Lung (tissue), 12 donors: ENCODE results near the gene CPED1. TPM values are rescaled to one million over a fixed set of nuclear protein-coding genes. Genes with fewer than 3 reads are reported as not detected.

Experiments used
- ATAC-seq: fragments of 200-7000 bp; cut with Tn5 transposase; one replicate; pipeline ENCODE4 v1.9.1; 2020; ENCODE audit warnings: moderate number of reproducible peaks; ENCODE audit not compliant: insufficient read depth, low FRiP score
- DNase-seq, 3 donors: peaks; one replicate each; pipeline ENCODE4 v3.0.0-alpha.2; 2013 to 2017
- H3K27ac ChIP-seq, 2 donors: one replicate each; pipeline ENCODE4 v1.5.1; 2013; ENCODE audit warnings: mild to moderate bottlenecking in 2 of 2, moderate library complexity in 2 of 2, control low read depth in 1 of 2, inconsistent platforms in 1 of 2, low read depth in 1 of 2, low read length in 1 of 2
- H3K27me3 ChIP-seq, 3 donors: one replicate each; pipeline ENCODE4 v1.5.1; 2013; ENCODE audit warnings: low read length in 2 of 3; ENCODE audit not compliant: control insufficient read depth in 3 of 3, insufficient read depth in 3 of 3
- H3K36me3 ChIP-seq, 4 donors: one replicate each; pipeline ENCODE4 v1.5.1; 2013; ENCODE audit warnings: low read length in 4 of 4, mild to moderate bottlenecking in 1 of 4, moderate library complexity in 1 of 4; ENCODE audit not compliant: control insufficient read depth in 4 of 4, insufficient read depth in 4 of 4
- H3K4me1 ChIP-seq, 5 donors: one replicate each; pipeline ENCODE4 v1.5.1; 2013; ENCODE audit warnings: low read length in 5 of 5, mild to moderate bottlenecking in 2 of 5, moderate library complexity in 1 of 5; ENCODE audit not compliant: control insufficient read depth in 5 of 5, insufficient read depth in 5 of 5
- H3K4me3 ChIP-seq: one replicate; pipeline ENCODE4 v1.5.1; 2013; ENCODE audit warnings: mild to moderate bottlenecking, control low read depth, moderate library complexity
- H3K9ac ChIP-seq, 2 donors: one replicate each; pipeline ENCODE4 v1.5.1; 2013; ENCODE audit warnings: low read length in 2 of 2, control low read depth in 1 of 2; ENCODE audit not compliant: insufficient read depth in 1 of 2
- H3K9me3 ChIP-seq, 4 donors: one replicate each; pipeline ENCODE4 v1.5.1; 2013; ENCODE audit warnings: low read length in 3 of 4, mild to moderate bottlenecking in 1 of 4, moderate library complexity in 1 of 4; ENCODE audit not compliant: control insufficient read depth in 4 of 4, insufficient read depth in 3 of 4
- CTCF ChIP-seq: IDR thresholded peaks from 2 replicates; pipeline ENCODE4 v1.5.1; 2012; ENCODE audit warnings: mild to moderate bottlenecking; ENCODE audit errors: control extremely low read depth, extremely low read depth
- WGBS, 2 donors: extraction: QIAGEN DNeasy Blood & Tissue Kit; methylation state at CpG; one replicate each; pipeline ENCODE4 v1.1.7; 2013; 5-methylcytosine and 5-hydroxymethylcytosine counted together
- polyA plus RNA-seq, 2 donors: library from polyadenylated mRNA; stranded (reverse); fragments of 200-250 nt; gene quantifications; one replicate each; pipeline ENCODE4 v1.2.1, GENCODE V29; 2013
- total RNA-seq, 2 donors: library from RNA; depleted of rRNA in 1 of 2; stranded (reverse); fragments of >200 nt in 1 of 2; gene quantifications; one replicate each; pipeline ENCODE4 v1.2.1, GENCODE V29; 2014 to 2021
- donor health status: control.
- donor health status: control.
- donor health status: Bipolar disorder and iron deficiency.
- donor health status: healthy.
- donor health status: DM: yes; HTN: yes; CAD: no.

CPED1 gene
- total and polyA plus RNA-seq, 4 donors: 1.8 to 32.3 (median 7.4) TPM

DNA sequence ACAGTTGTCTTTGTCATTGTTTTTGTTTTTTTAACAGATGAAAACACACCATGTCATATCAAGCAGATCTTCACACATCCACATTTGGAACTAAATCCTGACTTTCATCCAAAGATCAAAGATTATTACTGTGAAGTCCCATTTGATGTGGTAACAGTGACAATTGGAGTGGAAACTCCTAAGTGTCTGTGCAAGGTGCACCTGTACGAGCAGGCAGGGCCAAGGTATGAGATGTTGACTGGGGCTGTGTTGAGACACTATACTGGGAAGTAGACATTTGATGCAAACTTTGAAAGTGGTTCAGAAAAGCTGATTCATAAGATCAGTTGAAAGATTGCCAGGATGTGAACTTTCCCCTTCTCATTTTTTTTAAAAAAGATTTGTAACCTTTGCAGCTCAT is 152.3 kb downstream of the CPED1 start:
- Histone ChIP-seq H3K9ac (no peak overlapping the region), H3K4me1 (no peaks in the 10 kb centered on the region), H3K36me3 (peaks cover 0 to 33% (median 5%) of the 10 kb centered on the region in 4 donors), H3K4me3 (no peak overlapping the region), H3K27ac (no peak overlapping the region), H3K9me3 (no peaks in the 10 kb centered on the region), H3K27me3 (no peaks in the 10 kb centered on the region)
- DNase-seq (no peak), ATAC-seq (no peak)
- 76 to 87% methylated on average over 1 of the region's 1 CpG for WGBS, 2 donors
- TF ChIP-seq CTCF: no peak

GRCh38 chr7:121151774-121152221 is 163.3 kb downstream of the CPED1 start:
- peaks cover 0 to 12% (median 0%) of the 10 kb centered on the region in 4 donors for H3K36me3 ChIP-seq
- WGBS, 2 donors: 66 to 72% methylated on average over 2 of the region's 2 CpGs

GRCh38 chr7:121153411-121153810 is 164.9 kb downstream of the CPED1 start:
- H3K27ac ChIP-seq: no peak overlapping the region
- H3K36me3 ChIP-seq: peaks cover 0 to 12% (median 0%) of the 10 kb centered on the region in 4 donors
- no peak for TF ChIP-seq CTCF
- H3K4me3 ChIP-seq: no peak overlapping the region
- H3K9me3 ChIP-seq: no peaks in the 10 kb centered on the region
- no peaks in the 10 kb centered on the region for H3K4me1 ChIP-seq
- H3K9ac ChIP-seq: no peak overlapping the region
- H3K27me3 ChIP-seq: no peaks in the 10 kb centered on the region
- WGBS, 2 donors: 93 to 100% methylated on average over 1 of the region's 1 CpG
- no peak for DNase-seq
- ATAC-seq: no peak

More at GRCh38 chr7:121151774-121152221, 163.3 kb downstream of the CPED1 start:
- no peak overlapping the region for H3K4me3 ChIP-seq
- no peak overlapping the region for H3K27ac ChIP-seq
- H3K4me1 ChIP-seq: no peaks in the 10 kb centered on the region
- H3K9me3 ChIP-seq: no peaks in the 10 kb centered on the region
- no peak for ATAC-seq
- H3K9ac ChIP-seq: no peak overlapping the region
- no peaks in the 10 kb centered on the region for H3K27me3 ChIP-seq
- no peak for DNase-seq
- no peak for TF ChIP-seq CTCF

- Histone ChIP-seq H3K27me3 (no peaks in the 10 kb centered on the region), H3K4me3 (no peak overlapping the region), H3K9me3 (no peaks in the 10 kb centered on the region), H3K9ac (no peak overlapping the region), H3K4me1 (no peaks in the 10 kb centered on the region), H3K27ac (no peak overlapping the region), H3K36me3 (peaks cover 0 to 12% (median 0%) of the 10 kb centered on the region in 4 donors)
- no peak for DNase-seq
- ATAC-seq: no peak
- TF ChIP-seq CTCF: no peak
- WGBS, 2 donors: 98 to 100% methylated on average over 1 of the region's 1 CpG
These were observed 165.5 kb downstream of the CPED1 start for GRCh38 chr7:121153995-121154394.
